ENCODE measurements around the gene FGF22. TPM values are rescaled to one million over a fixed set of nuclear protein-coding genes. Genes with fewer than 3 reads are reported as not detected.
"Not testable (repeated sequence)": the region's sequence is repeated elsewhere in the genome, so short reads cannot be mapped to it uniquely, and the experiment has no call there.

The FGF22 gene
- total RNA-seq, 3 donors from 2014 or later (not counting 1 experiment from before 2014, with no cell fraction given), result 0.31 to 0.58 (median 0.41) TPM

DNA sequence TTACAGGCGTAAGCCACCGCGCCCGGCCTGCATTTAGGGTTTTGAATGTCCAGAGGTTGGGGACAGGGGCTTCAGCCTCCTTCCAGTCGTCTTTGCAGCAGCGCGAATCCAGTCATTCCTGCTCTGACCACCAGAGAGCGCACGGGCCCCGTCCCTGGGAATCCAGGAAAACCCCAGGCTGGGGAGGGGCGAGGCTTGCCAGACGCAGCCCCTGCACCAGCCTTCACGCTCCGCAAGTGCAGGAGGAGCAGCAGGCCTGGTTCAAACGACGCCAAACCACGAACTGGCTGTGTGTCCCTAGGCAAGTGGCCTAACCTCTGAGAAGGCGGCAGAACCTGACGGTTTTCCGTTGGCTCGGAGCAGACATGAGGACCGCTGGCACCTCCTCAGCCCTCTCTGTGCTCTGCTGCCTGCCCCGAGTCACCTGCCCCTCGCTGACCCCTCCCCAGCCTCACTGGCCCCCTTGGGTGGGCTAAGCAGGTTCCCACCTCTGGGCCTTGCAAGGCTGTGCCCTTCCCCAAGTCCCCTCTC, 25.3 kb downstream of the FGF22 start:
- peaks cover 32 to 39% of the 10 kb centered on the region in 2 donors for H3K4me1 Mint-ChIP-seq
- no peak overlapping the region for H3K4me3 ChIP-seq (ENCODE audit: low read length)
- peak; percentile 16 to 40 (median 20) for ATAC-seq
- TF ChIP-seq, protein P1, sequence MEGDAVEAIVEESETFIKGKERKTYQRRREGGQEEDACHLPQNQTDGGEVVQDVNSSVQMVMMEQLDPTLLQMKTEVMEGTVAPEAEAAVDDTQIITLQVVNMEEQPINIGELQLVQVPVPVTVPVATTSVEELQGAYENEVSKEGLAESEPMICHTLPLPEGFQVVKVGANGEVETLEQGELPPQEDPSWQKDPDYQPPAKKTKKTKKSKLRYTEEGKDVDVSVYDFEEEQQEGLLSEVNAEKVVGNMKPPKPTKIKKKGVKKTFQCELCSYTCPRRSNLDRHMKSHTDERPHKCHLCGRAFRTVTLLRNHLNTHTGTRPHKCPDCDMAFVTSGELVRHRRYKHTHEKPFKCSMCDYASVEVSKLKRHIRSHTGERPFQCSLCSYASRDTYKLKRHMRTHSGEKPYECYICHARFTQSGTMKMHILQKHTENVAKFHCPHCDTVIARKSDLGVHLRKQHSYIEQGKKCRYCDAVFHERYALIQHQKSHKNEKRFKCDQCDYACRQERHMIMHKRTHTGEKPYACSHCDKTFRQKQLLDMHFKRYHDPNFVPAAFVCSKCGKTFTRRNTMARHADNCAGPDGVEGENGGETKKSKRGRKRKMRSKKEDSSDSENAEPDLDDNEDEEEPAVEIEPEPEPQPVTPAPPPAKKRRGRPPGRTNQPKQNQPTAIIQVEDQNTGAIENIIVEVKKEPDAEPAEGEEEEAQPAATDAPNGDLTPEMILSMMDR (IDR thresholded peaks at IDR 0.05), result peak; percentile 83
- no peak overlapping the region for H3K27ac ChIP-seq (ENCODE audit: low read length)
- 13% methylated on average over 24 of the region's 24 CpGs for WGBS (ENCODE audit: insufficient coverage)
- peaks cover 2% of the 10 kb centered on the region for H3K36me3 ChIP-seq (ENCODE audit: control insufficient read depth, insufficient read depth, low read length)
- H3K9me3 Mint-ChIP-seq, result no peaks in the 10 kb centered on the region
- peaks cover 44% of the 10 kb centered on the region for H3K4me1 ChIP-seq (ENCODE audit: control insufficient read depth, insufficient read depth, low read length)
- peak; percentile 72 to 92 for DNase-seq
- no peaks in the 10 kb centered on the region for H3K27me3 ChIP-seq (ENCODE audit: control insufficient read depth, insufficient read depth, low read length)
- H3K9me3 ChIP-seq (ENCODE audit: control insufficient read depth, insufficient read depth, low read length), result no peaks in the 10 kb centered on the region
- H3K4me3 Mint-ChIP-seq, result peak overlapping the region; percentile 86
- H3K27ac Mint-ChIP-seq, result peak overlapping the region; percentile 57 to 88
- no peaks in the 10 kb centered on the region for H3K36me3 Mint-ChIP-seq
- intact Hi-C loops (cut with micrococcal nuclease), result loop anchor here (1.0 to 5.0 kb wide), 5 partner anchors 37 to 153 kb away; partner anchors contain the start of genes BSG and PTBP1
- H3K27me3 Mint-ChIP-seq (ENCODE audit: low read depth in 2 of 2), result peaks cover 0 to 2% of the 10 kb centered on the region in 2 donors

DNA sequence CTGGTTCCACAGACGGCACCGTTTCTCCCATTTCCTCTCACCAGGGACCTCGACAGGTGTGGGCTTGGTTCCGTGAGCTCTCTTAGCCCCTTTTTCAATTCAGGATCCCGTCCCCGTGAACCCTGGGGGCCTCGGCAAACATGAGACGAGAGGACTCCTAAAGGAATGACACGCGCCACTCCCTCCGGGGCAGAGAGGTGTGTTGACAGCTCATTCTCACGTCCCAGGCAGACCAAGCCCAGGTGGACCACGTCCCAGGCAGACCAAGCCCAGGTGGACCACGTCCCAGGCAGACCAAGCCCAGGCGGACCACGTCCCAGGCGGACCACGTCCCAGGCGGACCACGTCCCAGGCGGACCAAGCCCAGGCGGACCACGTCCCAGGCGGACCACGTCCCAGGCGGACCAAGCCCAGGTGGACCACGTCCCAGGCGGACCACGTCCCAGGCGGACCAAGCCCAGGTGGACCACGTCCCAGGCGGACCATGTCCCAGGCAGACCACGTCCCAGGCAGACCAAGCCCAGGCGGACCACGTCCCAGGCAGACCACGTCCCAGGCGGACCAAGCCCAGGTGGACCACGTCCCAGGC, 27.4 kb downstream of the FGF22 start:
- H3K9me3 Mint-ChIP-seq; H3K9me3 ChIP-seq (ENCODE audit: control insufficient read depth, insufficient read depth, low read length); H3K36me3 Mint-ChIP-seq; intact Hi-C loops (cut with micrococcal nuclease); H3K4me3 ChIP-seq (ENCODE audit: low read length); H3K27ac ChIP-seq (ENCODE audit: low read length); H3K36me3 ChIP-seq (ENCODE audit: control insufficient read depth, insufficient read depth, low read length); H3K27me3 Mint-ChIP-seq (ENCODE audit: low read depth in 2 of 2); H3K27me3 ChIP-seq (ENCODE audit: control insufficient read depth, insufficient read depth, low read length); ATAC-seq; H3K27ac Mint-ChIP-seq; H3K4me3 Mint-ChIP-seq; DNase-seq: not testable (repeated sequence)
- peaks cover 28% of the 10 kb centered on the region for H3K4me1 ChIP-seq (ENCODE audit: control insufficient read depth, insufficient read depth, low read length)
- whole genome bisulfite sequencing (ENCODE audit: insufficient coverage), result 87% methylated on average over 38 of the region's 38 CpGs
- H3K4me1 Mint-ChIP-seq, result peaks cover 13 to 18% of the 10 kb centered on the region in 2 donors

DNA sequence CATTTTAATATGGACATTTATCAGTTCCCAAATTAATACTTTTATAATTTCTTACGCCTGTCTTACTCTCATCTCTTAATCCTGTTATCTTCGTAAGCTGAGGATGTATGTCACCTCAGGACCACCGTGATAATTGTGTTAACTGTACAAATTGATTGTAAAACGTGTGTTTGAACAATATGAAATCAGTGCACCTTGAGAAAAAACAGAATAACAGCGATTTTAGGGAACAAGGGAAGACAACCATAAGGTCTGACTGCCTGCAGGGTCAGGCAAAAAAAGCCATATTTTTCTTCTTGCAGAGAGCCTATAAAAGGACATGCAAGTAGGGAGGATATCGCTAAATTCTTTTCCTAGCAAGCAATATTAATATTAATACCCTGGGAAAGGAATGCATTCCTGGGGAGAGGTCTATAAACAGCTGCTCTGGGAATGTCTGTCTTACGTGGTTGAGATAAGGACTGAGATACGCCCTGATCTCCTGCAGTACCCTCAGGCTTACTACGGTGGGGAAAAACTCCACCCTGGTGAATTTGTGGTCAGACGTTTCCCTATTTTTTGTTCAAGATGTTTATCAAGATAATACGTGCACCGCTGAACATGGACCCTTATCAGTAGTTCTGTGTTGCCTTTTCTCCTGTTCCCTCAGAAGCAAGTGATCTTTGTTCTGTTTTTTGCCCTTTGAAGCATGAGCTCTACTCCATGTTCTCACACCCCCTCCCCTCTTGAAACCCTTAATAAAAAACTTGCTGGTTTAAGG, 29.2 kb downstream of the FGF22 start:
- ATAC-seq; H3K36me3 ChIP-seq (ENCODE audit: control insufficient read depth, insufficient read depth, low read length); H3K4me3 ChIP-seq (ENCODE audit: low read length); H3K9me3 Mint-ChIP-seq; H3K9me3 ChIP-seq (ENCODE audit: control insufficient read depth, insufficient read depth, low read length); intact Hi-C loops (cut with micrococcal nuclease); DNase-seq; H3K27me3 Mint-ChIP-seq (ENCODE audit: low read depth in 2 of 2); H3K36me3 Mint-ChIP-seq; H3K27me3 ChIP-seq (ENCODE audit: control insufficient read depth, insufficient read depth, low read length); H3K4me3 Mint-ChIP-seq; H3K27ac Mint-ChIP-seq; H3K27ac ChIP-seq (ENCODE audit: low read length): not testable (repeated sequence)
- 13% methylated on average over 9 of the region's 12 CpGs for WGBS (ENCODE audit: insufficient coverage)
- H3K4me1 ChIP-seq (ENCODE audit: control insufficient read depth, insufficient read depth, low read length), result peaks cover 22% of the 10 kb centered on the region
- peaks cover 7 to 11% of the 10 kb centered on the region in 2 donors for H3K4me1 Mint-ChIP-seq

DNA sequence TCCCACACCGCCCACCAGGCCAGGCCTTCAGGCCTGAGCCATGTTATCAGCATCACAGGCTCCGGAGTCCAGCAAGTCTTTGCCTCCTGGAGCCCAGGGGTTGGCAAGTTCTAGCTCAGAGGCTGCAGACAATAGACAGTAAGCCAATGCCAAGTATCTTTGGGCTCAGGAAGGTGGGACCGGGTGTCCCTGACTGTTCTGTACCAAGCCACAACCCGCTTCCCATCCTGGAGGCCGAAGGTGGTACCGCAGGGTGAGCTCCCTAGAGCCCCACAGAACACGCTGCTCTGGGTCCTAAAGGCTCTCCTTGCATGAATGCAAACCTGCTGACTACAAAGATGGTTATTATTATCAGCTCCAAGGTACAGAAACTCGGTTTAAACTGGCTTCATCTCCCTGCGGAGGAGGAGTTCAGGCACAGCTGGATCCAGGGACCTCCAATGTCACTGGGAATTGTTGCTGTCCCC, 31.0 kb downstream of the FGF22 start:
- no peak overlapping the region for H3K4me3 ChIP-seq (ENCODE audit: low read length)
- Mint-ChIP-seq H3K4me1 (no peaks in the 10 kb centered on the region), H3K27ac (no peak overlapping the region), H3K27me3 (ENCODE audit: low read depth in 2 of 2) (peaks cover 0 to 14% of the 10 kb centered on the region in 2 donors), H3K9me3 (no peaks in the 10 kb centered on the region), H3K4me3 (no peak overlapping the region), H3K36me3 (no peaks in the 10 kb centered on the region)
- DNase-seq, result no peak
- no peak overlapping the region for H3K27ac ChIP-seq (ENCODE audit: low read length)
- ATAC-seq, result no peak
- TF ChIP-seq, protein P1 (IDR thresholded peaks at IDR 0.05), result no peak
- H3K36me3 ChIP-seq (ENCODE audit: control insufficient read depth, insufficient read depth, low read length), result no peaks in the 10 kb centered on the region
- WGBS (ENCODE audit: insufficient coverage), result 76% methylated on average over 9 of the region's 9 CpGs
- peaks cover 15% of the 10 kb centered on the region for H3K27me3 ChIP-seq (ENCODE audit: control insufficient read depth, insufficient read depth, low read length)
- H3K9me3 ChIP-seq (ENCODE audit: control insufficient read depth, insufficient read depth, low read length), result no peaks in the 10 kb centered on the region
- H3K4me1 ChIP-seq (ENCODE audit: control insufficient read depth, insufficient read depth, low read length), result peaks cover 8% of the 10 kb centered on the region
- intact Hi-C loops (cut with micrococcal nuclease), result no loop called here

All from natural killer cell (primary cell).